HEK293 (cell line): Measurements from ENCODE around the gene TRAPPC2L.

Experiments
- CTCF ChIA-PET: fragments of 350-600 bp; formaldehyde crosslinking; extraction: SDS; loops from one replicate; lab custom pipeline; 2021; ENCODE audit warnings: antibody characterized with exemption; lab: Yijun Ruan, JAX
- POLR2A ChIA-PET: fragments of 300-600 bp; formaldehyde crosslinking; extraction: SDS; loops from one replicate; lab custom pipeline; 2020; ENCODE audit warnings: antibody characterized with exemption, inconsistent platforms; lab: Yijun Ruan, JAX
- H3K27ac ChIP-seq: fragments of 200-500 bp; sonication (Bioruptor generic); 2 replicates; pipeline ENCODE4 v1.5.1; 2014; ENCODE audit warnings: low read depth, low read length, control low read depth, inconsistent platforms; ENCODE audit errors: extremely low read depth
- H3K36me3 ChIP-seq, 2 experiments: fragments of 200-500 bp in 1 of 2; sonication (Bioruptor generic) in 1 of 2; 1 replicate in 1 of 2; 2 replicates in 1 of 2; pipeline ENCODE4 v1.5.1; 2014 to 2017; ENCODE audit warnings: inconsistent platforms in 2 of 2, low read length in 2 of 2; ENCODE audit not compliant: control insufficient read depth in 2 of 2, insufficient read depth in 1 of 2
- H3K4me1 ChIP-seq: fragments of 200-500 bp; sonication (Bioruptor generic); 2 replicates; pipeline ENCODE4 v1.5.1; 2014; ENCODE audit warnings: mild to moderate bottlenecking, low read length, inconsistent platforms; ENCODE audit not compliant: control insufficient read depth, insufficient read depth
- H3K4me3 ChIP-seq: 2 replicates; pipeline ENCODE4 v1.5.1; 2011; ENCODE audit warnings: low read depth, mild to moderate bottlenecking, control low read depth, low read length, moderate library complexity
- H3K9me3 ChIP-seq: fragments of 200-500 bp; sonication (Bioruptor generic); 2 replicates; pipeline ENCODE4 v1.5.1; 2014; ENCODE audit warnings: low read depth, low read length, inconsistent platforms; ENCODE audit not compliant: control insufficient read depth, insufficient read depth
- GLI2 ChIP-seq: fragments of 450-650 bp; formaldehyde crosslinking; IDR thresholded peaks from 2 replicates; pipeline ENCODE4; 2017; ENCODE audit warnings: missing biosample characterization, missing genetic modification characterization, low read depth, borderline replicate concordance
- KLF17 ChIP-seq: fragments of 450-650 bp; formaldehyde crosslinking; IDR thresholded peaks from 2 replicates; pipeline ENCODE4 v1.5.1; 2016; ENCODE audit warnings: missing biosample characterization, missing genetic modification characterization
- KLF9 ChIP-seq: fragments of 450-650 bp; formaldehyde crosslinking; IDR thresholded peaks from 2 replicates; pipeline ENCODE4 v1.5.1; 2016; ENCODE audit warnings: missing biosample characterization, missing genetic modification characterization, low read depth
- YY2 ChIP-seq: fragments of 450-650 bp; formaldehyde crosslinking; IDR thresholded peaks from 2 replicates; pipeline ENCODE4 v1.5.1; 2016; ENCODE audit warnings: missing biosample characterization, missing genetic modification characterization
- ZBTB17 ChIP-seq: fragments of 450-650 bp; formaldehyde crosslinking; IDR thresholded peaks from 2 replicates; pipeline ENCODE4 v1.5.1; 2016; ENCODE audit warnings: missing biosample characterization, missing genetic modification characterization
- ZBTB20 ChIP-seq: fragments of 450-650 bp; formaldehyde crosslinking; IDR thresholded peaks from 2 replicates; pipeline ENCODE4 v1.5.1; 2016; ENCODE audit warnings: missing biosample characterization, missing genetic modification characterization
- ZBTB49 ChIP-seq: fragments of 450-650 bp; formaldehyde crosslinking; IDR thresholded peaks from 2 replicates; pipeline ENCODE4 v1.5.1; 2016; ENCODE audit warnings: missing biosample characterization, missing genetic modification characterization, low read depth
- ZFP3 ChIP-seq: fragments of 450-650 bp; formaldehyde crosslinking; IDR thresholded peaks from 2 replicates; pipeline ENCODE4 v1.5.1; 2016; ENCODE audit warnings: low read depth, missing biosample characterization, missing genetic modification characterization
- ZNF146 ChIP-seq: fragments of 450-650 bp; formaldehyde crosslinking; IDR thresholded peaks from 2 replicates; pipeline ENCODE4 v1.5.1; 2016; ENCODE audit warnings: missing biosample characterization, missing genetic modification characterization
- ZNF221 ChIP-seq: fragments of 450-650 bp; formaldehyde crosslinking; IDR thresholded peaks from 2 replicates; pipeline ENCODE4 v1.5.1; 2017; ENCODE audit warnings: missing biosample characterization, missing genetic modification characterization, borderline replicate concordance
- ZNF266 ChIP-seq: fragments of 450-650 bp; formaldehyde crosslinking; IDR thresholded peaks from 2 replicates; pipeline ENCODE4 v1.5.1; 2016; ENCODE audit warnings: missing biosample characterization, missing genetic modification characterization, low read depth
- ZNF449 ChIP-seq: fragments of 450-650 bp; formaldehyde crosslinking; IDR thresholded peaks from 2 replicates; pipeline ENCODE4 v1.5.1; 2017; ENCODE audit warnings: missing biosample characterization, mild to moderate bottlenecking, missing genetic modification characterization, moderate library complexity
- ZNF629 ChIP-seq: fragments of 450-650 bp; formaldehyde crosslinking; IDR thresholded peaks from 2 replicates; pipeline ENCODE4 v1.5.1; 2017; ENCODE audit warnings: missing biosample characterization, missing genetic modification characterization
- ZNF664 ChIP-seq: fragments of 450-650 bp; formaldehyde crosslinking; IDR thresholded peaks from 2 replicates; pipeline ENCODE4 v1.5.1; 2016; ENCODE audit warnings: missing biosample characterization, missing genetic modification characterization
- ZNF768 ChIP-seq: fragments of 450-650 bp; formaldehyde crosslinking; IDR thresholded peaks from 2 replicates; pipeline ENCODE4 v1.5.1; 2018; ENCODE audit warnings: missing biosample characterization, mild to moderate bottlenecking, missing genetic modification characterization
- TF ChIP-seq, protein P1 (sequence below): sonication (generic); formaldehyde crosslinking; IDR thresholded peaks from 2 replicates; pipeline ENCODE4 v1.8.1; 2022; ENCODE audit warnings: mild to moderate bottlenecking, moderate library complexity, missing genetic modification reagents
- TF ChIP-seq, protein P2 (sequence below): fragments of 450-650 bp; formaldehyde crosslinking; IDR thresholded peaks from 2 replicates; pipeline ENCODE4 v1.5.0; 2017; ENCODE audit warnings: missing biosample characterization, missing genetic modification characterization, borderline replicate concordance

TRAPPC2L gene

GRCh38 chr16:88903267-88903666 is 46.3 kb downstream of the TRAPPC2L start:
- ChIA-PET POLR2A (no interaction called here), CTCF (no interaction called here)
- no peak for TF ChIP-seq YY2 (tag by site-specific recombination)
- no peak for TF ChIP-seq ZBTB17
- TF ChIP-seq ZNF629, result no peak
- TF ChIP-seq ZNF266 (tag by site-specific recombination), result no peak
- TF ChIP-seq GLI2 (tag by site-specific recombination), result no peak
- TF ChIP-seq, protein P1, sequence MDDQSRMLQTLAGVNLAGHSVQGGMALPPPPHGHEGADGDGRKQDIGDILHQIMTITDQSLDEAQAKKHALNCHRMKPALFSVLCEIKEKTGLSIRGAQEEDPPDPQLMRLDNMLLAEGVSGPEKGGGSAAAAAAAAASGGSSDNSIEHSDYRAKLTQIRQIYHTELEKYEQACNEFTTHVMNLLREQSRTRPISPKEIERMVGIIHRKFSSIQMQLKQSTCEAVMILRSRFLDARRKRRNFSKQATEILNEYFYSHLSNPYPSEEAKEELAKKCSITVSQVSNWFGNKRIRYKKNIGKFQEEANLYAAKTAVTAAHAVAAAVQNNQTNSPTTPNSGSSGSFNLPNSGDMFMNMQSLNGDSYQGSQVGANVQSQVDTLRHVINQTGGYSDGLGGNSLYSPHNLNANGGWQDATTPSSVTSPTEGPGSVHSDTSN (CRISPR knock-in tag), result no peak
- TF ChIP-seq ZNF664, result no peak
- TF ChIP-seq KLF17, result no peak

DNA sequence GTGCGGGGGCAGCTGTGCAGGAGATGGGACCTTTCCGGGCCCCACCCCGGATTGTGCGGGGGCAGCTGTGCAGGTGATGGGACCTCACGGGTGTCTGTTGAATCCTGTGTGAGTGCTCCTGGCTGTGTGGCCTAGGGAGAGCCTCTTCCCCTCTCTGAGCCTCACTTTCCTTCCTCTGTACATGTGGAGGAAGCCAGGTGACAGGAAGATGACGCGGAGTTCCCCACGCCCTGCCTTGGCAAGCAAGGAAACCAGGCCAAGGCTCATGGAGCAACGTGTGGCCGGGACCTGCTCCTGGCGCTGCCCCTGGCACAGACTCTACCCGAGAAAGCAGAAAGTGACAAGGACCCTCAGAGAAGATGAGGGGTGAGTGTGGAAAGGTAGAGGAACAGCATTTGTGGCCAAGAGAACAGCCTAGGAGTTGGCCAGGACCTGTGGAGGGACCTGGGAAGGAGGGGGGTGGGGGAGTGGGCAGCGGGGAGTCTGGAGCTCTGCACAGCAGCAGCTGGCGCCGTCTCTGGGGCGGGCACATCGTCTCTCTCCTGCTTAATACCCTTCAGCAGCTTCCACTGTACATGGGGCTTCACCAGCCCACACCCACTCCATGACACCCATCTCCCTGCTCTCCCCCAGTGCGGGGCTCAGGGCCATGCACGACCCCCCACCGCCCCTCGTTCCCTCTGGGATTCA is 47.9 kb downstream of the TRAPPC2L start:
- no peaks in the 10 kb centered on the region for H3K4me1 ChIP-seq
- H3K4me3 ChIP-seq, result no peak overlapping the region
- ChIA-PET CTCF (no interaction called here), POLR2A (no interaction called here)
- no peaks in the 10 kb centered on the region for H3K9me3 ChIP-seq
- no peak overlapping the region for H3K27ac ChIP-seq
- TF ChIP-seq ZBTB20 (tag by site-specific recombination) (no peak), ZNF768 (0 out of 2 replicates have a peak, but pooled peaks have one; percentile 60), KLF9 (tag by site-specific recombination) (peak; percentile 3; the same call in 1 of the 2 replicates), ZFP3 (tag by site-specific recombination) (no peak), ZBTB49 (no peak), ZNF449 (tag by site-specific recombination) (no peak), ZNF146 (tag by site-specific recombination) (no peak), ZNF221 (tag by site-specific recombination) (no peak)
- TF ChIP-seq, protein P2, sequence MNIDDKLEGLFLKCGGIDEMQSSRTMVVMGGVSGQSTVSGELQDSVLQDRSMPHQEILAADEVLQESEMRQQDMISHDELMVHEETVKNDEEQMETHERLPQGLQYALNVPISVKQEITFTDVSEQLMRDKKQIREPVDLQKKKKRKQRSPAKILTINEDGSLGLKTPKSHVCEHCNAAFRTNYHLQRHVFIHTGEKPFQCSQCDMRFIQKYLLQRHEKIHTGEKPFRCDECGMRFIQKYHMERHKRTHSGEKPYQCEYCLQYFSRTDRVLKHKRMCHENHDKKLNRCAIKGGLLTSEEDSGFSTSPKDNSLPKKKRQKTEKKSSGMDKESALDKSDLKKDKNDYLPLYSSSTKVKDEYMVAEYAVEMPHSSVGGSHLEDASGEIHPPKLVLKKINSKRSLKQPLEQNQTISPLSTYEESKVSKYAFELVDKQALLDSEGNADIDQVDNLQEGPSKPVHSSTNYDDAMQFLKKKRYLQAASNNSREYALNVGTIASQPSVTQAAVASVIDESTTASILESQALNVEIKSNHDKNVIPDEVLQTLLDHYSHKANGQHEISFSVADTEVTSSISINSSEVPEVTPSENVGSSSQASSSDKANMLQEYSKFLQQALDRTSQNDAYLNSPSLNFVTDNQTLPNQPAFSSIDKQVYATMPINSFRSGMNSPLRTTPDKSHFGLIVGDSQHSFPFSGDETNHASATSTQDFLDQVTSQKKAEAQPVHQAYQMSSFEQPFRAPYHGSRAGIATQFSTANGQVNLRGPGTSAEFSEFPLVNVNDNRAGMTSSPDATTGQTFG (tag by site-specific recombination), result no peak
- no peaks in the 10 kb centered on the region for H3K36me3 ChIP-seq

More at GRCh38 chr16:88903267-88903666, 46.3 kb downstream of the TRAPPC2L start:
- H3K9me3 ChIP-seq, result no peaks in the 10 kb centered on the region
- H3K36me3 ChIP-seq, result no peaks in the 10 kb centered on the region
- no peaks in the 10 kb centered on the region for H3K4me1 ChIP-seq
- H3K4me3 ChIP-seq, result no peak overlapping the region
- H3K27ac ChIP-seq, result no peak overlapping the region
